Measurements from ENCODE around the gene SNRNP35.
"Not testable (repeated sequence)": the region's sequence is repeated elsewhere in the genome, so short reads cannot be mapped to it uniquely, and the experiment has no call there.

- TF ChIP-seq CTCF (IDR thresholded peaks at IDR 0.05; ENCODE audit: low read length); EZH2phosphoT487 (IDR thresholded peaks at IDR 0.05; ENCODE audit: low read length); EZH2 (optimal IDR thresholded peaks at IDR 0.05; ENCODE audit: low read depth, low read length): not testable (repeated sequence)
Measured at GRCh38 chr12:123429101-123429500, 28.8 kb upstream of the SNRNP35 start.
